ENCODE results near the gene C1orf53. TPM values are rescaled to one million over a fixed set of nuclear protein-coding genes. Genes with fewer than 3 reads are reported as not detected.
"Not testable (repeated sequence)": the region's sequence is repeated elsewhere in the genome, so short reads cannot be mapped to it uniquely, and the experiment has no call there.

C1orf53 gene
- total RNA-seq, 1 experiment from 2014 or later = 0.33 TPM

DNA sequence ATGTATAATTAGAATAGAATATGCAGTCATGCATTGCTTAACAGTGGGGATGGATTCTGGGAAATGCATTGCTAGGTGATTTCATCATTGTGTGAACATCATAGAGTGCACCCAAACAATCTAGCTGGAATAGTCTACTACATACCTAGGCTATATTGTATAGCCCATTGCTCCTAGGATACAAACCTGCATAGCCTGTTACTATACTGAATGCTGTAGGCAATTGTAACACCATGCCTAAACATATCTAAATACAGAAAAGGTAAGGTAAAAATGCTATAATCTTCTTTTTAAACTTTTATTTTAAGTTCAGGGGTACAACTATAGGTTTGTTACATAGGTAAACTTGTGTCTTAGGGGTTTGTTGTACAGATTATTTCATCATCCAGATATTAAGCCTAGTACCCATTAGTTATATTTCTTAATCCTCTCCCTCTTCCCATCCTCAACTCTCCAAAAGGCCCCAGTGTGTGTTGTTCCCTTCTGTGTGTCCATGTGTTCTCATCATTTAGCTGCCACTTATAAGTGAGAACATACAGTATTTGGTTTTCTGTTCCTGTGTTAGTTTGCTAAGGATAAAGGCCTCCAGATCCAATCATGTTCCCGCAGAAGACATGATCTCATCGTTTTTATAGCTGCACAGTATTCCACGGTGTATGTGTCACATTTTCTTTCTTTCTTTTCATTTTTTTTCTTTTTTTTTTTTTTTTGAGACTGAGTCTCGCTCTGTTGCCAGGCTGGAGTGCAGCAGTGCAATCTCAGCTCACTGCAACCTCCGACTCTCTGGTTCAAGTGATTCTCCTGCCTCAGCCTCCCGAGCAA, 36.9 kb downstream of the C1orf53 start:
- CTCF ChIA-PET; H3K27ac Mint-ChIP-seq; H3K36me3 Mint-ChIP-seq; H3K27me3 Mint-ChIP-seq (ENCODE audit: low read depth); H3K4me1 Mint-ChIP-seq; H3K9me3 Mint-ChIP-seq; ATAC-seq; DNase-seq (ENCODE audit: low spot score); H3K4me3 Mint-ChIP-seq: not testable (repeated sequence)
- peak; percentile 80 for TF ChIP-seq GABPB1 (CRISPR knock-in tag; IDR thresholded peaks at IDR 0.05)
- POLR2A ChIA-PET = interaction anchor here (0.6 kb wide), 1 partner anchor 159 kb away, joined by 6 read pairs; no protein-coding TSS in a partner anchor

- no peak overlapping the region for H3K4me3 Mint-ChIP-seq
- POLR2A ChIA-PET = no interaction called here
- DNase-seq (ENCODE audit: low spot score) (no peak), ATAC-seq (no peak)
- peaks cover 4% of the 10 kb centered on the region for H3K9me3 Mint-ChIP-seq
- no peak overlapping the region for H3K27ac Mint-ChIP-seq
- CTCF ChIA-PET = no interaction called here
- H3K27me3 Mint-ChIP-seq (ENCODE audit: low read depth) = no peaks in the 10 kb centered on the region
- no peaks in the 10 kb centered on the region for H3K36me3 Mint-ChIP-seq
- no peak for TF ChIP-seq TP53 (CRISPR knock-in tag; IDR thresholded peaks at IDR 0.05)
- H3K4me1 Mint-ChIP-seq = no peaks in the 10 kb centered on the region
These were observed 39.6 kb downstream of the C1orf53 start for GRCh38 chr1:197942042-197942441.

DNA sequence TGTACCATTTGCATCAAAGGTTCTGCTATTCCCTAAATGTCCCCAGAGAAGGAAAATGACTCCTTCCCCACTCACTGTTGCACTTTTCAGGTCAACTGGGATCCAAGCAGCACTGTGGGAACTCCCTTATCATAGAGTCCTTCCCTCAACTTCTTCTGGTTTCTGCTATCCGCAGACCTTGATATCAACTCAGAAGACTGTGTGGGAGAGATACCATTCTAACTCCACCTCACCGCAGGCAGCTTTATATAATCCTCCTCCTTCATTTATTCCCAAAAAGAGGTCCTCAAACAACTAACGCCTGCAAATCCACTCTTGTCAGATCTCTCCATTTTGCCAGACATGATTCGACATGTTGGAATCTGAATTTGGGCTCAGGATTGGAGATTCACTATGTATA, 42.1 kb downstream of the C1orf53 start:
- ChIA-PET CTCF (no interaction called here), POLR2A (no interaction called here)
- no peaks in the 10 kb centered on the region for H3K36me3 Mint-ChIP-seq
- H3K4me1 Mint-ChIP-seq = peaks cover 5% of the 10 kb centered on the region
- no peaks in the 10 kb centered on the region for H3K27me3 Mint-ChIP-seq (ENCODE audit: low read depth)
- H3K4me3 Mint-ChIP-seq = no peak overlapping the region
- no peak overlapping the region for H3K27ac Mint-ChIP-seq
- peaks cover 4% of the 10 kb centered on the region for H3K9me3 Mint-ChIP-seq
- ATAC-seq = no peak
- no peak for TF ChIP-seq CREB1 (CRISPR knock-in tag; IDR thresholded peaks at IDR 0.05)
- TF ChIP-seq ATF2 (CRISPR knock-in tag; IDR thresholded peaks at IDR 0.05; ENCODE audit: borderline replicate concordance, low read depth) = no peak
- TF ChIP-seq ZNF138 (CRISPR knock-in tag; conservative IDR thresholded peaks at IDR 0.05) = no peak
- TF ChIP-seq, protein P1, sequence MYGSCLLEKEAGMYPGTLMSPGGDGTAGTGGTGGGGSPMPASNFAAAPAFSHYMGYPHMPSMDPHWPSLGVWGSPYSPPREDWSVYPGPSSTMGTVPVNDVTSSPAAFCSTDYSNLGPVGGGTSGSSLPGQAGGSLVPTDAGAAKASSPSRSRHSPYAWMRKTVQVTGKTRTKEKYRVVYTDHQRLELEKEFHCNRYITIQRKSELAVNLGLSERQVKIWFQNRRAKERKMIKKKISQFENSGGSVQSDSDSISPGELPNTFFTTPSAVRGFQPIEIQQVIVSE (CRISPR knock-in tag; IDR thresholded peaks at IDR 0.05; ENCODE audit: borderline replicate concordance) = no peak
- no peak for TF ChIP-seq MLX (CRISPR knock-in tag; IDR thresholded peaks at IDR 0.05)
- no peak for TF ChIP-seq USF1 (CRISPR knock-in tag; IDR thresholded peaks at IDR 0.05)
- TF ChIP-seq NR3C1 (CRISPR knock-in tag; conservative IDR thresholded peaks at IDR 0.05; ENCODE audit: low read depth) = no peak
- no peak for TF ChIP-seq SOX15 (CRISPR knock-in tag; IDR thresholded peaks at IDR 0.05)
- no peak for TF ChIP-seq ZNF671 (CRISPR knock-in tag; IDR thresholded peaks at IDR 0.05)
- TF ChIP-seq ZNF263 (CRISPR knock-in tag; IDR thresholded peaks at IDR 0.05; ENCODE audit: low read depth) = no peak
- no peak for TF ChIP-seq ZNF121 (CRISPR knock-in tag; IDR thresholded peaks at IDR 0.05)
- TF ChIP-seq ZBTB21 (CRISPR knock-in tag; IDR thresholded peaks at IDR 0.05; ENCODE audit: borderline replicate concordance) = no peak
- TF ChIP-seq HMGA2 (CRISPR knock-in tag; IDR thresholded peaks at IDR 0.05) = no peak
- DNase-seq (ENCODE audit: low spot score) = no peak

All from WTC11 (cell line).